HUES64 (cell line): ENCODE results near the gene IFNE. TPM values are rescaled to one million over a fixed set of nuclear protein-coding genes. Genes with fewer than 3 reads are reported as not detected.

Source experiments
- H3K27ac ChIP-seq: 2 replicates; pipeline ENCODE4 v1.7.0; 2013; ENCODE audit warnings: low read depth, low read length, inconsistent platforms
- H3K27me3 ChIP-seq: 2 replicates; pipeline ENCODE4 v1.6.1; 2013; ENCODE audit warnings: mild to moderate bottlenecking, low read length; ENCODE audit not compliant: insufficient read depth
- H3K36me3 ChIP-seq: 2 replicates; pipeline ENCODE4 v1.6.1; 2013; ENCODE audit warnings: mild to moderate bottlenecking, low read length; ENCODE audit not compliant: insufficient read depth
- H3K4me1 ChIP-seq: 2 replicates; pipeline ENCODE4 v1.6.1; 2013; ENCODE audit warnings: mild to moderate bottlenecking, low read length, moderate library complexity; ENCODE audit not compliant: insufficient read depth
- H3K4me3 ChIP-seq: 2 replicates; pipeline ENCODE4 v1.5.1; 2013; ENCODE audit warnings: mild to moderate bottlenecking, low read length, moderate library complexity
- H3K9ac ChIP-seq: 2 replicates; pipeline ENCODE4 v1.6.1; 2013; ENCODE audit warnings: mild to moderate bottlenecking, low read depth, low read length
- H3K9me3 ChIP-seq: 2 replicates; pipeline ENCODE4 v1.6.1; 2013; ENCODE audit warnings: low read depth, low read length; ENCODE audit not compliant: insufficient read depth
- WGBS: fragments of 150-250, 120-280 bp; methylation state at CpG from one replicate; pipeline ENCODE4 v1.1.7; 2013; ENCODE audit warnings: missing lambda C conversion rate; 5-methylcytosine and 5-hydroxymethylcytosine counted together
- polyA plus RNA-seq, 2 experiments: library from polyadenylated mRNA; stranded (reverse); fragments of 50-300 nt; gene quantifications; one replicate each; pipeline ENCODE4 v1.2.3, GENCODE V29; 2013

IFNE gene, protein sequence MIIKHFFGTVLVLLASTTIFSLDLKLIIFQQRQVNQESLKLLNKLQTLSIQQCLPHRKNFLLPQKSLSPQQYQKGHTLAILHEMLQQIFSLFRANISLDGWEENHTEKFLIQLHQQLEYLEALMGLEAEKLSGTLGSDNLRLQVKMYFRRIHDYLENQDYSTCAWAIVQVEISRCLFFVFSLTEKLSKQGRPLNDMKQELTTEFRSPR
- not detected for polyA plus RNA-seq (2013, experiment 1 of 2)
- polyA plus RNA-seq (2013, experiment 2 of 2) = 0.19 TPM

DNA sequence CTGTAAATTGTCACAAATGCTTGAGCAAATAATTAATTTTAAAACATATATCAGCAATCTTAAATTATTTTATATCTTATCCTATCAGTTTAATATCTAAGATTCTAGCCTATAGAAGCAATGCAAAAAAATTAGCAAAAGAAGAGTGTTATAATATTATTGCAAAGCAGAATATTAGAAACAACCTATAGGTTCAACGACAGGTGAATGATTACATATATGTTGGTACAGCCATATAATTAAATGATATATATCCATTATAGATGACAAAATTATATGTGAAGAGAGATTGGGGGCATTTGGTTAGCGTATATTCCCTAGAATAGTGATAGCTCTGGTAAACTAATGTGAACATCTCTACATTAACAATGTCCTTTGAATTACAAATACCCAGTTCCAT is at the start of gene IFNE:
IFNE (minus strand) TSS at position 101 of the 400 bp plus-strand sequence. CDS start 619 bp downstream, outside the sequence.
- peaks cover 6% of the 10 kb centered on the region; the same call in 1 of the 2 replicates for H3K4me1 ChIP-seq
- no peaks in the 10 kb centered on the region for H3K27me3 ChIP-seq
- WGBS = no CpG with 5 or more reads among the region's 2 CpGs
- no peaks in the 10 kb centered on the region for H3K9me3 ChIP-seq
- H3K4me3 ChIP-seq = no peak within 1 kb of the TSS
- no peaks in the 10 kb centered on the region for H3K36me3 ChIP-seq
- no peak within 1 kb of the TSS for H3K27ac ChIP-seq
- no peak within 1 kb of the TSS for H3K9ac ChIP-seq

DNA sequence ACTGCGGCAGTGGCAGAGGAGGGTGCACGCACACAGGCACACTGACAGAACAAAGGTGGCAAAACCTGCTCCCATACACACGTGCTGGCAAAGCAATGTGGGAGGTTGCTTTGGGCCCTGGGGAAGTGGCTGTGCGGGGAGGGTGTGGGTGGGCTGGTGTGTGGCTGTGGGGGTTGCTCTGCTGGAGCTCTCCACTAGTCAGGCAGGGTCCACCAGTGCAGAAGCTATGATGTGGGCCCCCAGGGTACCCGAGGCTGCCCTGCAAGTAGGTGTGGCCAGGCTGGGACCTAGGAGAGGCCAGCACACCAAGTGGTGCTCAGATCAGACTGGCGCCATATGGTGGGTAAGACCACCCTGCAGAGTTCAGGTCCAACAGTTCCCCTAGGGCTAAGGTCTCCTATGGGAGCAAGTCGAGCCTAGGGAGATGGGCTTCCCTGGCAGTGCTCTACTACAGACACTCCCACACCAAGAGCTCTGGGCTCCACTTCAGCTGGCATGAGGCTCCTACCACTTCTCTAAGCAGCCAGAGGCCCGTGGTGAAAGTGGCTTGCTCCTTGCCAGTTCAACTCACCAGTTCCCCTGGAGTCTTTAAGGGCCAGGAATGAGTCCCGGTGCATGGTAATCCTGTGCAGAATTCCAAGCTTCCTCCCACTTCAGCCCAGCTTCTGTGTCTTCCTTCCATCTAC is 46.2 kb upstream of the IFNE start:
- H3K9ac ChIP-seq = no peak overlapping the region
- H3K4me1 ChIP-seq = 0 out of 2 replicates have a peak, but pooled peaks cover 4% of the 10 kb centered on the region
- no peaks in the 10 kb centered on the region for H3K27me3 ChIP-seq
- peaks cover 2% of the 10 kb centered on the region; the same call in 1 of the 2 replicates for H3K9me3 ChIP-seq
- no peak overlapping the region for H3K4me3 ChIP-seq
- WGBS = 94% methylated on average over 9 of the region's 9 CpGs
- no peak overlapping the region for H3K27ac ChIP-seq
- peaks cover 15% of the 10 kb centered on the region; the same call in 1 of the 2 replicates for H3K36me3 ChIP-seq

DNA sequence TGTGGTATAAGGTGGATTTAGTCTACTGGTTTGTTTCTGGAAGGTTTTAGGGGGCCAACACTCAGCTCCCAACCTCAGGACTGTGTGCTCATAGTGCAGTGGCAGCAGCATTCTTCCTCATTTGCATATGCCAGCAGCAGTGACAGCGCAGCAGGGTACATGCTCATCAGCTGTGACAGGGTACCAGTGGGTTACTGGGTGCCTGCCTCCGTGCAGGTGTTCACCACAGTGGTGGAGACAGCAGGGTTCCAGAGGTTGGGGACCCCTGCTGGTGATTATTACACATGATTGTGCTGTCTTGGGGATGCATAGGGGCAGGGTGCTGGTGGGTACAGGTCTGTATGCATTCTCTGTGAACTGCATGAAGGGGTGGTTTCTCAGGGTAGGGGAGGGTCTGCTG is 45.5 kb upstream of the IFNE start:
- no peaks in the 10 kb centered on the region for H3K27me3 ChIP-seq
- 0 out of 2 replicates have a peak, but pooled peaks cover 4% of the 10 kb centered on the region for H3K4me1 ChIP-seq
- no peak overlapping the region for H3K9ac ChIP-seq
- H3K4me3 ChIP-seq = no peak overlapping the region
- 93% methylated on average over 2 of the region's 2 CpGs for WGBS
- peaks cover 15% of the 10 kb centered on the region; the same call in 1 of the 2 replicates for H3K36me3 ChIP-seq
- H3K9me3 ChIP-seq = peaks cover 2% of the 10 kb centered on the region; the same call in 1 of the 2 replicates
- no peak overlapping the region for H3K27ac ChIP-seq

DNA sequence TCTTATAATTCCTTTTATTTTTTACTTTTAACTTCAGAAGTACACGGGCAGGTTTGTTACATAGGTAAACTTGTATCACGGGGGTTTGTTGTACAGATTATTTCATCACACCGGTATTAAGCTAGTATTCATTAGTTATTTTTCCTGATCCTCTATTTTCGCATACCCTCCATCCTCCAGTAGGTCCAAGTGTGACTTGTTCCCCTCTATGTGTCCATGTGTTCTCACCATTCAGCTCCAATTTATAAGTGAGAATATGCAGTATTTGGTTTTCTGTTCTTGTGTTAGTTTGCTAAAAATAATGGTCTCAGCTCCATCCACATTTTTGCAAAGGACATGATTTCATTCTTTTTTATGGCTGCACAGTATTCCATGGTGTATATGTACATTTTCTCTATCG is 43.1 kb upstream of the IFNE start:
- 97% methylated on average over 3 of the region's 5 CpGs for WGBS

DNA sequence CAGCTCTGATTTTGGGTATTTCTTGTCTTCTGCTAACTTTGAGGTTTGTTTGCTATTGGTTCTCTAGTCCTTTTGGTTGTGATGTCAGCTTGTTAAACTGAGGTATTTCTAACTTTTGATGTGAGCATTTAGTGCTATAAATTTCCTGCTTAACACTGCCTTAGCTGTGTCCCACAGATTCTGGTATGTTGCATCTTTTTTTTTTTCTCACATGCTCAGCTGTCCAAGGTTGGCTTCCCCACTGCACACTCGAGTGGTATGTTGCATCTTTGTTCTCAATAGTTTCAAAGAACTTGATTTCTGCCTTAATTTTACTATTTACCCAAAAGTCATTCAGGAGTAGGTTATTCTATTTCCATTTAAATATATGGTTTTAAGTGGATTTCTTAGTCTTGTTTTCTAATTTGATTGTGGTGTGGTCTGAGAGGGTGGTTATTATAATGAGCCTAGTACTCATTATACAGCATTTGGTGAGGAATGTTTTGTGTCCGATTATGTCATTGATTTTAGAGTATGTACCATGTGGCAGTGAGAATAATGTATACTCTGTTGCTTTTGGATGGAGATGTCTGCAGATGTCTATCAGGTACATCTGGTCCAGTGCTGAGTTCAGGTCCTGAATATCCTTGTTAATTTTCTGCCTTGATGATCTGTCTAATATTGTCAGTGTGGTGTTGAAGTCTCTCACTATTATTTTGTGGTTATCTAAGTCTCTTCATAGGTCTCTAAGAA is 42.2 kb upstream of the IFNE start:
- no peaks in the 10 kb centered on the region for H3K27me3 ChIP-seq
- no peak overlapping the region for H3K27ac ChIP-seq
- H3K4me3 ChIP-seq = no peak overlapping the region
- no peaks in the 10 kb centered on the region for H3K4me1 ChIP-seq
- peaks cover 15% of the 10 kb centered on the region; the same call in 1 of the 2 replicates for H3K36me3 ChIP-seq
- no peak overlapping the region for H3K9ac ChIP-seq
- WGBS = 98% methylated on average over 2 of the region's 2 CpGs
- peaks cover 4% of the 10 kb centered on the region; the same call in 1 of the 2 replicates for H3K9me3 ChIP-seq

More for the DNA sequence above, 43.1 kb upstream of the IFNE start:
- Histone ChIP-seq H3K4me3 (no peak overlapping the region), H3K9ac (no peak overlapping the region), H3K27ac (no peak overlapping the region), H3K27me3 (no peaks in the 10 kb centered on the region), H3K36me3 (peaks cover 15% of the 10 kb centered on the region; the same call in 1 of the 2 replicates), H3K4me1 (no peaks in the 10 kb centered on the region), H3K9me3 (peaks cover 4% of the 10 kb centered on the region; the same call in 1 of the 2 replicates)

DNA sequence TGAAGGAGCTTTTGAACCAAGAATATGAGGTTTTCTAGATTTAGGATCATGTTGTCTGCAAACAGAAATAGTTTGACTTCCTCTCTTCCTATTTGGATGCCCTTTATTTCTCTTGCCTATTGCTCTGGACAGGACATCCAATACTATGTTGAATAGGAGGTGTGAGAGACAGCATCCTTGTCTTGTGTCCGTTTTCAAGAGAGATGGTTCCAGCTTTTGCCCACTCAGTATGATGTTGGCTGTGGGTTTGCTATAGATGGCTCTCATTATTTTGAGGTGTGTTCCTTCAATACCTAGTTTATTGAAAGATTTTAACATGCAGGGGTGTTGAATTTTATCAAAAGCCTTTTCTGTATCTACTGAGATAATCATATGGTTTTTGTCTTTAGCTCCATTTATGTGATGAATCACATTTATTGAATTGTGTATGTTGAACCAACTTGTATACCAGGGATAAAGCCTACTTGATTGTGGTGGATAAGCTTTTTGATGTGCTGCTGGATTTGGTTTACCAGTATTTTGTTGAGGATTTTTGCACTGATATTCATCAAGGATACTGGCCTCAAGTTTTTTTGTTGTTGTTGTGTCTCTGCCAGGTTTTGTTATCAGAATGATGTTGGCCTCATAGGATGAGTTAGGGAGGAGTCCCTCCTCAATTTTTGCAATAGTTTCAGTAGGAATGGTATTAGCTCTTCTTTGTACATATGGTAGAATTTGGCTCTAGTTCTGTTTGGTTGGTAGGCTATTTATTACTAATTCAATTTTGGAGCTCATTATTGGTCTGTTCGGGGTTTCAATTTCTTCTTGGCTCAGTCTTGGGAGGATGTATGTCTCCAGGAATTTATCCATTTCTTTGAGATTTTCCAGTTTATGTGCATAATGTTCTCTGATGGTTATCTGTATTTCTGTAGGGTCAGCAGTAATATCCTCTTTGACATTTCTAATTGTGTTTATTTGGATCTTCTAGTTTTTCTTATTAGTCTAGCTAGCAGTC is 41.2 kb upstream of the IFNE start:
- WGBS = 93% methylated on average over 2 of the region's 2 CpGs
- Histone ChIP-seq H3K27me3 (no peaks in the 10 kb centered on the region), H3K9me3 (peaks cover 4% of the 10 kb centered on the region; the same call in 1 of the 2 replicates)

DNA sequence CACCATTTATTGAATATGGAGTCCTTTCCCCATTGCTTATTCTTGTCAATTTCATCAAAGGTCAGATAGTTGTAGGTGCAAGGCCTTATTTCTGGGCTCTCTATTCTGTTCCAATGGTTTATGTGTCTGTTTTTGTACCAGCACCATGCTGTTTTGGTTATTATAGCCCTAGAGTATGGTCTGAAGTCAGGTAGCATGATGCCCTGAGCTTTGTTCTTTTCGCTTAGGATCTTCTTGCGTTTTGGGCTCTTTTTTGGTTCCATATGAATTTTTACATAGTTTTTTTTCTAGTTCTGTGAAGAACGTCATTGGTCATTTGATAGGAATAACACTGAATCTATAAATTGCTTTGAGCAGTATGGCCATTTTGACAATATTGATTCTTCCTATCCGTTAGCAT is 40.2 kb upstream of the IFNE start:
- peaks cover 4% of the 10 kb centered on the region; the same call in 1 of the 2 replicates for H3K9me3 ChIP-seq
- no peak overlapping the region for H3K27ac ChIP-seq
- H3K27me3 ChIP-seq = no peaks in the 10 kb centered on the region
- H3K36me3 ChIP-seq = 0 out of 2 replicates have a peak, but pooled peaks cover 4% of the 10 kb centered on the region
- H3K4me3 ChIP-seq = no peak overlapping the region
- H3K4me1 ChIP-seq = no peaks in the 10 kb centered on the region
- no peak overlapping the region for H3K9ac ChIP-seq
- WGBS = 95% methylated on average over 4 of the region's 4 CpGs

More for the DNA sequence above, 41.2 kb upstream of the IFNE start:
- Histone ChIP-seq H3K36me3 (peaks cover 12% of the 10 kb centered on the region; the same call in 1 of the 2 replicates), H3K4me3 (no peak overlapping the region), H3K4me1 (no peaks in the 10 kb centered on the region), H3K9ac (no peak overlapping the region), H3K27ac (no peak overlapping the region)

DNA sequence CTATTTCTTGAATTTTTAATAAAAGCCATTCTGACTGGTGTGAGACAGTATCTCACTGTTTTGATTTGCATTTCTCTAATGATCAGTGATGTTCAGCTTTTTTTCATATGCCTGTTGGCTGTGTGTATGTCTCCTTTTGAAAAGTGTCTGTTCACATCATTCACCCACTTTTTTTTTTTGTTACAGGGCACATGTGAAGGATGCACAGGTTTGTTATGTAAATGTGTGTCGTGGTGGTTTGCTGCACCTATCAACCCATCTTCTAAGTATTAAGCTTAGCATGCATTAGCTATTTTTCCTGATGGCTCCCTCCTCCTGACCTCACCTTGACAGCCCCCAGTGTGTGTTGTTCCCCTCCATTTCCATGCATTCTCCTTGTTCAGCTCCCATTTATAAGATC is 39.3 kb upstream of the IFNE start:
- Histone ChIP-seq H3K9me3 (peaks cover 4% of the 10 kb centered on the region; the same call in 1 of the 2 replicates), H3K9ac (no peak overlapping the region), H3K27ac (no peak overlapping the region), H3K4me1 (no peaks in the 10 kb centered on the region), H3K4me3 (no peak overlapping the region), H3K27me3 (no peaks in the 10 kb centered on the region), H3K36me3 (no peaks in the 10 kb centered on the region)
- WGBS = 88% methylated on average over 1 of the region's 1 CpG

DNA sequence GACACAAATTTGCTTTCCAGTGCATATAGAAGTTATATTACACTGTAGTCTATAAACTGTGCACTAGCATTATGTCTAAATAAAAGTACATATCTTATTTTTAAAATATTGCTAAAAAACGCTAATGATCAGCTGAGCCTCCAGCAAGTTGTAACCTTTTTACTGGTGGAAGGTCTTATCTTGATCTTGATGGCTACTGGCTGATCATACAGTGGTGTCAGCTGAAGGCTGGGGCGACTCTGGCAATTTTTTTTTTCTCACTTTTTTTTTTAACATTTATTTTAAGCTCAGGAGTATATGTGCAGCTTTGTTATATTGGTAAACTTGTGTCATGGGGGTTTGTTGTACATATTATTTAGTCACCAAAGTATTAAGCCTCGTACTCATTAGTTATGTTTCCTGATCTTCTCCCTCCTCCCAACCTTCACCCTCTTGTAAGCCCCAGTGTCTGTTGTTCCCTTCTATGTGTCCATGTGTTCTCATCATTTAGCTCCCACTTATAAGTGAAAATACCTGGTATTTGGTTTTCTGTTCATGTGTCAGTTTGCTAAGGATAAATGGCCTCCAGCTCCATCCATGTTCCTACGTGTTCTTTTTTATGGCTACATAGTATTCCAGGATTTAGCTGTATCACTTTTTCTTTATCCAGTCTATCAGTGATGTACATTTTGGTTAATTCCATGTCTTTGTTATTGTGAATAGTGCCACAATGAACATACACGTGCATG is 38.6 kb upstream of the IFNE start:
- Histone ChIP-seq H3K9ac (no peak overlapping the region), H3K27me3 (no peaks in the 10 kb centered on the region), H3K9me3 (peaks cover 4% of the 10 kb centered on the region; the same call in 1 of the 2 replicates), H3K36me3 (no peaks in the 10 kb centered on the region), H3K4me3 (no peak overlapping the region), H3K27ac (no peak overlapping the region), H3K4me1 (no peaks in the 10 kb centered on the region)
- WGBS = 94% methylated on average over 3 of the region's 5 CpGs
